Astrocyte (in vitro differentiated cells and primary cell): ENCODE results near the gene KCNQ1.

ENCODE experiments used
- EZH2 ChIP-seq: IDR thresholded peaks from 2 replicates; pipeline ENCODE4 v1.6.1; 2012; ENCODE audit warnings: mild to moderate bottlenecking, low read length, inconsistent platforms; ENCODE audit not compliant: insufficient read depth
- TF ChIP-seq, protein P1 (sequence below): IDR thresholded peaks from 2 replicates; pipeline ENCODE4 v1.5.1; 2011; ENCODE audit warnings: low read depth, mild to moderate bottlenecking, inconsistent platforms, low read length, moderate library complexity; ENCODE audit not compliant: insufficient read depth

DNA sequence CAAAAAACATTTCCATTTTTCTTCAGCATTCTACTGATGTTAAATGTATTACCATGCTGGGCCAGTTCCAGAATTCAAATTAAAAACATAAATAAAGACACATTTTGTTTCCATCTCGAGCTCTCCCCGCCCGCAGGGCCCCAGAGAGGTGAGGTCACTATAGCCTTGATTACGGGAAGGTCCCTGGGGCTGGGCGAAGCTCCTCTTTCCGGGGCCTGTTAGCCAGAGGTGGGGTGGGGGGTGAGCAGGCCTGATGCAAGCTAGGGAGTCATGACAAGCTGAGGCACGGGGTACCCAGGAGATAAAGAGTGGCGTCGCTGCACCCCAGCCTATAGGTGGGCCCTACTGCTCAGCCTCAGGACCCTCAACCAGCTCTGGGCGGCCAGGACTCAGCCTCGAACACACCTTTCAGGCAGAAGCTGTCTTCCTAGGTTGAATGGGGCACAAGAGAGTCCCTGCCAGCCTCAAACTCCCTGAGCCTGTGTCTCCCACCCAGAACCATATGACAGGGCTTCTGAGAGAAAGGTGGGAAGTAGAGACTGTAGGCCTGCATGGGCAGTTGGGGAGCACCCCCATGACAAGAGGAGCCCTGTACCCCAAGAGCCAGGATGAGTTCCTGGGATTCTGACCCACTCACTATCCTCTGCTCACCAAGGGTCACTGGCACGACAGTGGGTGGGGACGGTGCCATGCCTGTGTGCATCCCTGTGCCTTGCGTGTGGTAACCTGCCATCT, 220.2 kb downstream of the KCNQ1 start:
- no peak for TF ChIP-seq EZH2
- TF ChIP-seq, protein P1, sequence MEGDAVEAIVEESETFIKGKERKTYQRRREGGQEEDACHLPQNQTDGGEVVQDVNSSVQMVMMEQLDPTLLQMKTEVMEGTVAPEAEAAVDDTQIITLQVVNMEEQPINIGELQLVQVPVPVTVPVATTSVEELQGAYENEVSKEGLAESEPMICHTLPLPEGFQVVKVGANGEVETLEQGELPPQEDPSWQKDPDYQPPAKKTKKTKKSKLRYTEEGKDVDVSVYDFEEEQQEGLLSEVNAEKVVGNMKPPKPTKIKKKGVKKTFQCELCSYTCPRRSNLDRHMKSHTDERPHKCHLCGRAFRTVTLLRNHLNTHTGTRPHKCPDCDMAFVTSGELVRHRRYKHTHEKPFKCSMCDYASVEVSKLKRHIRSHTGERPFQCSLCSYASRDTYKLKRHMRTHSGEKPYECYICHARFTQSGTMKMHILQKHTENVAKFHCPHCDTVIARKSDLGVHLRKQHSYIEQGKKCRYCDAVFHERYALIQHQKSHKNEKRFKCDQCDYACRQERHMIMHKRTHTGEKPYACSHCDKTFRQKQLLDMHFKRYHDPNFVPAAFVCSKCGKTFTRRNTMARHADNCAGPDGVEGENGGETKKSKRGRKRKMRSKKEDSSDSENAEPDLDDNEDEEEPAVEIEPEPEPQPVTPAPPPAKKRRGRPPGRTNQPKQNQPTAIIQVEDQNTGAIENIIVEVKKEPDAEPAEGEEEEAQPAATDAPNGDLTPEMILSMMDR = no peak
